Natural killer cell (primary cell): Measurements from ENCODE around the gene TMEM168. TPM values are rescaled to one million over a fixed set of nuclear protein-coding genes. Genes with fewer than 3 reads are reported as not detected.

Source experiments
- ATAC-seq, 3 donors: fragments of 150-1000 bp in 2 of 3; fragments of 200-7000 bp in 1 of 3; cut with Tn5 transposase; 1 replicate in 1 of 3; 2 replicates in 2 of 3; pipeline ENCODE4 v1.10.0; 2021; ENCODE audit warnings: mild to moderate bottlenecking in 2 of 3, moderate library complexity in 2 of 3
- DNase-seq, 2 donors: peaks; one replicate each; pipeline versions ENCODE4 v3.0.0 to v3.0.0-alpha.2; 2013 to 2021; ENCODE audit warnings: mixed read lengths in 1 of 2
- H3K27ac ChIP-seq: one replicate; pipeline ENCODE4 v1.5.1; 2013; ENCODE audit warnings: mild to moderate bottlenecking, low read length
- H3K27me3 ChIP-seq: one replicate; pipeline ENCODE4 v1.6.1; 2013; ENCODE audit warnings: low read length; ENCODE audit not compliant: control insufficient read depth, insufficient read depth
- H3K36me3 ChIP-seq: one replicate; pipeline ENCODE4 v1.6.1; 2013; ENCODE audit warnings: low read length; ENCODE audit not compliant: control insufficient read depth, insufficient read depth
- H3K4me1 ChIP-seq: one replicate; pipeline ENCODE4 v1.6.1; 2013; ENCODE audit warnings: low read length; ENCODE audit not compliant: control insufficient read depth, insufficient read depth
- H3K4me3 ChIP-seq: one replicate; pipeline ENCODE4 v1.5.1; 2013; ENCODE audit warnings: low read length
- H3K9me3 ChIP-seq: one replicate; pipeline ENCODE4 v1.6.1; 2013; ENCODE audit warnings: low read length; ENCODE audit not compliant: control insufficient read depth, insufficient read depth
- H3K27ac Mint-ChIP-seq, 2 donors: one replicate each; pipeline ENCODE4 v1.8.0; 2022; ENCODE audit warnings: mild to moderate bottlenecking in 2 of 2, mixed read lengths in 2 of 2, moderate library complexity in 1 of 2
- H3K27me3 Mint-ChIP-seq, 2 donors: one replicate each; pipeline ENCODE4 v1.8.0; 2022; ENCODE audit warnings: low read depth in 2 of 2, mixed read lengths in 2 of 2
- H3K36me3 Mint-ChIP-seq: one replicate; pipeline ENCODE4 v1.8.0; 2022; ENCODE audit warnings: mixed read lengths
- H3K4me1 Mint-ChIP-seq, 2 donors: one replicate each; pipeline ENCODE4 v1.8.0; 2022; ENCODE audit warnings: mixed read lengths in 2 of 2
- H3K4me3 Mint-ChIP-seq: one replicate; pipeline ENCODE4 v1.8.0; 2022; ENCODE audit warnings: mild to moderate bottlenecking, moderate library complexity, mixed read lengths
- H3K9me3 Mint-ChIP-seq, 2 donors: one replicate each; pipeline ENCODE4 v1.8.0; 2022; ENCODE audit warnings: mixed read lengths in 2 of 2
- WGBS: methylation state at CpG from one replicate; pipeline ENCODE4 v1.1.7; 2013; ENCODE audit warnings: missing lambda C conversion rate; ENCODE audit not compliant: insufficient coverage; 5-methylcytosine and 5-hydroxymethylcytosine counted together
- intact Hi-C: fragments of 100-400 bp; cut with micrococcal nuclease; formaldehyde crosslinking; loops from one replicate; pipeline ENCODE4 v1.14.2; 2022
- total RNA-seq, 4 donors: library from RNA; stranded (reverse); fragments of 120-200 nt in 1 of 4; gene quantifications; one replicate each; pipeline versions ENCODE4 v1.2.3 to v1.2.4, GENCODE V29; 2013 to 2022
- TF ChIP-seq, protein P1 (sequence below): fragments of 200-600 bp; IDR thresholded peaks from one replicate; pipeline ENCODE4 v1.8.0; 2022; ENCODE audit warnings: antibody characterized with exemption

Gene TMEM168
- total RNA-seq, 3 donors from 2014 or later (not counting 1 experiment from before 2014, with no cell fraction given): 18.2 to 21.0 (median 20.0) TPM

DNA sequence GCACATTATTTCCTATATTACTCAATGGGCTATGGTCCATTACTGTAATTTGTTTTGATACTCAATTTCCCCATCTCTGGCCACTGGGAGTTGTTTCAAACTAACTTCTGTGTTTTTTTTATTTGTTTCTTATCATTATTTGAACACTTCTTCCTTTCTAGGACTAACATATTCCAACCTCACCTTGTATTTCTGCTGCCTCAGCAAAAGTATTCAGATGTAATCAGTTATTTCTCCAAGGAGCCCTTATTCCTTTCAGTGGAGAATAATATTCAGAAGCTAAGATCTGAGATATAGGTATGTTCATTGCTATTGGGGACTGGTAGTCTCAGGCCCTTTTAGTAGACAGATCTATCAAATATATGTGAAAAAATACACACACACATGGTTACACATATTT, 36.9 kb downstream of the TMEM168 start:
- H3K9me3 Mint-ChIP-seq: no peaks in the 10 kb centered on the region
- peaks cover 9 to 13% of the 10 kb centered on the region in 2 donors for H3K4me1 Mint-ChIP-seq
- Histone ChIP-seq H3K9me3 (no peaks in the 10 kb centered on the region), H3K4me1 (no peaks in the 10 kb centered on the region), H3K27ac (no peak overlapping the region), H3K4me3 (no peak overlapping the region), H3K36me3 (no peaks in the 10 kb centered on the region), H3K27me3 (peaks cover 2% of the 10 kb centered on the region)
- H3K36me3 Mint-ChIP-seq: no peaks in the 10 kb centered on the region
- H3K27me3 Mint-ChIP-seq: peaks cover 3 to 8% of the 10 kb centered on the region in 2 donors
- intact Hi-C loops: no loop called here
- no peak overlapping the region for H3K27ac Mint-ChIP-seq
- TF ChIP-seq, protein P1, sequence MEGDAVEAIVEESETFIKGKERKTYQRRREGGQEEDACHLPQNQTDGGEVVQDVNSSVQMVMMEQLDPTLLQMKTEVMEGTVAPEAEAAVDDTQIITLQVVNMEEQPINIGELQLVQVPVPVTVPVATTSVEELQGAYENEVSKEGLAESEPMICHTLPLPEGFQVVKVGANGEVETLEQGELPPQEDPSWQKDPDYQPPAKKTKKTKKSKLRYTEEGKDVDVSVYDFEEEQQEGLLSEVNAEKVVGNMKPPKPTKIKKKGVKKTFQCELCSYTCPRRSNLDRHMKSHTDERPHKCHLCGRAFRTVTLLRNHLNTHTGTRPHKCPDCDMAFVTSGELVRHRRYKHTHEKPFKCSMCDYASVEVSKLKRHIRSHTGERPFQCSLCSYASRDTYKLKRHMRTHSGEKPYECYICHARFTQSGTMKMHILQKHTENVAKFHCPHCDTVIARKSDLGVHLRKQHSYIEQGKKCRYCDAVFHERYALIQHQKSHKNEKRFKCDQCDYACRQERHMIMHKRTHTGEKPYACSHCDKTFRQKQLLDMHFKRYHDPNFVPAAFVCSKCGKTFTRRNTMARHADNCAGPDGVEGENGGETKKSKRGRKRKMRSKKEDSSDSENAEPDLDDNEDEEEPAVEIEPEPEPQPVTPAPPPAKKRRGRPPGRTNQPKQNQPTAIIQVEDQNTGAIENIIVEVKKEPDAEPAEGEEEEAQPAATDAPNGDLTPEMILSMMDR: no peak
- DNase-seq (no peak), ATAC-seq (no peak)
- no peak overlapping the region for H3K4me3 Mint-ChIP-seq

DNA sequence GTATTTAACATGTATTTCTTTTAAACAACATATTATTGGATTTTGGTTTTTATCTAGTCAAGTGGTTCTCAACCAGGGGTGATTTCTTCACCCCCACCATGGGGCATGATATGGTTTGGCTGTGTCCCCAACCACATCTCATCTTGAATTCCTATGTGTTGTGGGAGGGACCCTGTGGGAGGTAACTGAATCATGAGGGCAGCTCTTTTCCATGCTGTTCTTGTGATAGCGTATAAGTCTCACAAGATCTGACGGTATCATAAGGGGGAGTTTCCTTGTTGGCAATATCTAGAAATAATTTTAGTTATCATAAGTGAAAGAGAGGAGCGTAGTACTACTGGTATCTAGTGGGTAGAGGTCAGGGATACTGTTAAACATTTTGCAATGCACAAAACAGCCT, 37.6 kb downstream of the TMEM168 start:
- no peaks in the 10 kb centered on the region for H3K4me1 ChIP-seq
- Mint-ChIP-seq H3K4me3 (no peak overlapping the region), H3K27me3 (peaks cover 3 to 8% of the 10 kb centered on the region in 2 donors), H3K27ac (no peak overlapping the region), H3K4me1 (peaks cover 9 to 13% of the 10 kb centered on the region in 2 donors), H3K9me3 (no peaks in the 10 kb centered on the region), H3K36me3 (no peaks in the 10 kb centered on the region)
- no peaks in the 10 kb centered on the region for H3K9me3 ChIP-seq
- ATAC-seq: no peak
- H3K27me3 ChIP-seq: peaks cover 2% of the 10 kb centered on the region
- TF ChIP-seq, protein P1: no peak
- no peaks in the 10 kb centered on the region for H3K36me3 ChIP-seq
- intact Hi-C loops: no loop called here
- no peak for DNase-seq
- H3K27ac ChIP-seq: no peak overlapping the region
- H3K4me3 ChIP-seq: no peak overlapping the region
- 87% methylated on average over 2 of the region's 3 CpGs for WGBS

DNA sequence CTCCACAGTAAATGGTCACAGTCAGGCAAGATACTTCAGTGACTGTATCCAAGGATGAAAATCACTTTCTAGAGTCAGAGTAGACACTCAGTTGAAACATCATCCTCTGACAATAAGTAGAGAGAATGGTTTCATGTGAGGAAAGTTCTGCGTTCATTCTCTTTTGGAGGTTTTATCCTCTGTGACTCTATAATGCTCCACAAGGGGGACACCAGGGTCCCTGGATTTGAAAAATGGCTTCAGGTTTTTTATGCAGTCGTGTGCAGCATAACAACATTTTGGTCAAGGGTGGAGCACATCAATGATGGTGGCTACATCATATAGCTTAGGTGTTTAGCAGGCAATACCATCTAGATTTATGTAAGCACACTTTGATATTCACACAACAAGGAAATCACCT, 40.4 kb downstream of the TMEM168 start:
- Histone ChIP-seq H3K27ac (no peak overlapping the region), H3K27me3 (peaks cover 2% of the 10 kb centered on the region), H3K9me3 (no peaks in the 10 kb centered on the region), H3K4me3 (no peak overlapping the region), H3K4me1 (no peaks in the 10 kb centered on the region), H3K36me3 (no peaks in the 10 kb centered on the region)
- TF ChIP-seq, protein P1: no peak
- Mint-ChIP-seq H3K4me1 (no peaks in the 10 kb centered on the region), H3K27ac (no peak overlapping the region), H3K4me3 (no peak overlapping the region), H3K36me3 (no peaks in the 10 kb centered on the region), H3K9me3 (no peaks in the 10 kb centered on the region), H3K27me3 (peaks cover 3 to 8% of the 10 kb centered on the region in 2 donors)
- WGBS: 83% methylated on average over 2 of the region's 2 CpGs
- no peak for ATAC-seq
- DNase-seq: no peak
- intact Hi-C loops: no loop called here

DNA sequence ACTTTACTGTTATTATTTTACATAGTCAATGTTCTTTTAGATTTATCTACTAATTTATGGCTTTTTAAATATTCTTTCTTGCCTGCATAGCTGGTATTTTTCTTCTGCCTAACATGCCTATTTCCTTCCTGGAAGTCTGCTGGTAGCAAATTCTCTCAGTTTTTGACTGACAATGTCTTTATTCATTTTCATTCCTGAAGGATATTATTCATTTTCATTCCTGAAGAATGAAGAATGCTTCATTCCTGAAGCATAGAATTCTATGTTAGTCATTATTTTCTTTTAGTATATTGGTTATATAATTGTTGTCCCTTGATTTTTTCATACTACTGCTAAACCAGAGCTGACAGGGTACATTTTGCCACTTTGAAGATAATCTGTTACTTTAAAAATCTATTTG, 41.8 kb downstream of the TMEM168 start:
- Histone ChIP-seq H3K27me3 (peaks cover 2% of the 10 kb centered on the region), H3K9me3 (no peaks in the 10 kb centered on the region), H3K4me1 (no peaks in the 10 kb centered on the region), H3K4me3 (no peak overlapping the region), H3K36me3 (no peaks in the 10 kb centered on the region), H3K27ac (no peak overlapping the region)
- no peaks in the 10 kb centered on the region for H3K4me1 Mint-ChIP-seq
- H3K9me3 Mint-ChIP-seq: no peaks in the 10 kb centered on the region
- DNase-seq (no peak), ATAC-seq (no peak)
- TF ChIP-seq, protein P1: no peak
- no peak overlapping the region for H3K27ac Mint-ChIP-seq
- H3K27me3 Mint-ChIP-seq: peaks cover 3 to 8% of the 10 kb centered on the region in 2 donors
- intact Hi-C loops: no loop called here
- H3K4me3 Mint-ChIP-seq: no peak overlapping the region
- no peaks in the 10 kb centered on the region for H3K36me3 Mint-ChIP-seq
